ENCODE results near the gene LRCH4.
A peak's percentile ranks its signal among the peaks of the same experiment; 100 is the strongest.

The LRCH4 gene, protein sequence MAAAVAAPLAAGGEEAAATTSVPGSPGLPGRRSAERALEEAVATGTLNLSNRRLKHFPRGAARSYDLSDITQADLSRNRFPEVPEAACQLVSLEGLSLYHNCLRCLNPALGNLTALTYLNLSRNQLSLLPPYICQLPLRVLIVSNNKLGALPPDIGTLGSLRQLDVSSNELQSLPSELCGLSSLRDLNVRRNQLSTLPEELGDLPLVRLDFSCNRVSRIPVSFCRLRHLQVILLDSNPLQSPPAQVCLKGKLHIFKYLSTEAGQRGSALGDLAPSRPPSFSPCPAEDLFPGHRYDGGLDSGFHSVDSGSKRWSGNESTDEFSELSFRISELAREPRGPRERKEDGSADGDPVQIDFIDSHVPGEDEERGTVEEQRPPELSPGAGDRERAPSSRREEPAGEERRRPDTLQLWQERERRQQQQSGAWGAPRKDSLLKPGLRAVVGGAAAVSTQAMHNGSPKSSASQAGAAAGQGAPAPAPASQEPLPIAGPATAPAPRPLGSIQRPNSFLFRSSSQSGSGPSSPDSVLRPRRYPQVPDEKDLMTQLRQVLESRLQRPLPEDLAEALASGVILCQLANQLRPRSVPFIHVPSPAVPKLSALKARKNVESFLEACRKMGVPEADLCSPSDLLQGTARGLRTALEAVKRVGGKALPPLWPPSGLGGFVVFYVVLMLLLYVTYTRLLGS

GRCh38 chr7:100585511-100586265 lies at the start of gene LRCH4:
TSS of gene LRCH4 (minus strand) at chr7:100586129. CDS start at chr7:100586100, 29 bp downstream.
- peak within 1 kb of the TSS; percentile 92 for H3K4me3 Mint-ChIP-seq
- no peaks in the 10 kb centered on the region for H3K9me3 Mint-ChIP-seq
- peaks cover 38% of the 10 kb centered on the region for H3K4me1 Mint-ChIP-seq (ENCODE audit: low read depth)
- H3K36me3 Mint-ChIP-seq (ENCODE audit: low read depth) = peaks cover 4% of the 10 kb centered on the region
- peak within 1 kb of the TSS; percentile 98 for H3K27ac Mint-ChIP-seq
- H3K27me3 Mint-ChIP-seq = peaks cover 4% of the 10 kb centered on the region

DNA sequence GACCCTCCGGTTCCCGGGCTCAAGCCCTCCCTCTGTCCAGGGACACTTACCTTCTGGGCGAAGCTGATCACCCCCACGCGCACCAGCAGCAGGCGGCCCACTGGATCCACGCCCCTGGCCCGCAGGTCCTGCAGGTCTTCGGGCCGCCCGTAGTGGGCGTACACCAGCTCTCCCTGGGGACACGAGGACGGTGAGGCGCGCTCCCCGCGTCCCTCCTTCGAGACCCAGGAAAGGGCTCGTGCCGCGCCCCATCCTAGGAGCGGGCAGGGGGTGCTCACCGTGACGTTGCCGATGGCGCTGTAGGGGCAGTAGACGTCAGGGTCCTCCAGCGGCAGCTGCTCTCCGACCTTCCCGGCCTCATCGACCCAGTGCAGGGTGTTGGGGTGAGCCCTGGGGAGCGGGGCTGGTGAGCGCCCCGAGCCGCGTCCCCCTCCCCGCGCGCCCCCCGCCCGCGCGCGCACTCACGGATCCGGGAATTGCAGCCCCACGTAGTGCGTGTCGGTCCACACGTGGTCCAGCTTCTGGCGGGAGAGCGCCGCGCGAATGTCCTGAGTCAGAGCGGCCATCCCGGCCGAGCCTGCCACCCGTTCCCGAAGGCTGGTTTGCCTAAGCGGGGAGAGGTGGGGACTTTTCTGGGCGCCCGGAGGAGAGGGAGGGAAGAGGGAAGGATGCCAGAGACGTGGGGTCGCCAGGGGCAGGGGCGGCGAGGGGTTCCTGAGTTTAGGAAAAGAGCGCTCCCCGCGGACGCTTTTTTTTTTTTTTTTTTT lies 47.2 kb upstream of the LRCH4 start:
- H3K27ac Mint-ChIP-seq = peak overlapping the region; percentile 96
- no peaks in the 10 kb centered on the region for H3K27me3 Mint-ChIP-seq
- H3K4me1 Mint-ChIP-seq (ENCODE audit: low read depth) = peaks cover 18% of the 10 kb centered on the region
- peak overlapping the region; percentile 86 for H3K4me3 Mint-ChIP-seq
- no peaks in the 10 kb centered on the region for H3K9me3 Mint-ChIP-seq
- no peaks in the 10 kb centered on the region for H3K36me3 Mint-ChIP-seq (ENCODE audit: low read depth)

- Mint-ChIP-seq H3K27me3 (no peaks in the 10 kb centered on the region), H3K36me3 (ENCODE audit: low read depth) (peaks cover 7% of the 10 kb centered on the region), H3K27ac (peak overlapping the region; percentile 7), H3K9me3 (no peaks in the 10 kb centered on the region), H3K4me1 (ENCODE audit: low read depth) (peaks cover 23% of the 10 kb centered on the region), H3K4me3 (no peak overlapping the region)
These were observed 44.1 kb upstream of the LRCH4 start for GRCh38 chr7:100630066-100630465.

GRCh38 chr7:100629117-100629716 lies 43.3 kb upstream of the LRCH4 start:
- H3K9me3 Mint-ChIP-seq = no peaks in the 10 kb centered on the region
- no peak overlapping the region for H3K27ac Mint-ChIP-seq
- no peak overlapping the region for H3K4me3 Mint-ChIP-seq
- no peaks in the 10 kb centered on the region for H3K27me3 Mint-ChIP-seq
- H3K36me3 Mint-ChIP-seq (ENCODE audit: low read depth) = peaks cover 7% of the 10 kb centered on the region
- H3K4me1 Mint-ChIP-seq (ENCODE audit: low read depth) = peaks cover 23% of the 10 kb centered on the region

- Mint-ChIP-seq H3K27me3 (no peaks in the 10 kb centered on the region), H3K4me1 (ENCODE audit: low read depth) (peaks cover 10% of the 10 kb centered on the region), H3K9me3 (no peaks in the 10 kb centered on the region), H3K27ac (peak overlapping the region; percentile 58), H3K4me3 (peak overlapping the region; percentile 81), H3K36me3 (ENCODE audit: low read depth) (peaks cover 11% of the 10 kb centered on the region)
These were observed 41.3 kb upstream of the LRCH4 start for GRCh38 chr7:100627238-100627549.

- H3K4me1 Mint-ChIP-seq (ENCODE audit: low read depth) = peaks cover 10% of the 10 kb centered on the region
- H3K9me3 Mint-ChIP-seq = no peaks in the 10 kb centered on the region
These were observed 40.8 kb upstream of the LRCH4 start for GRCh38 chr7:100626530-100627237.

GRCh38 chr7:100626055-100626454 lies 40.1 kb upstream of the LRCH4 start:
- peaks cover 11% of the 10 kb centered on the region for H3K36me3 Mint-ChIP-seq (ENCODE audit: low read depth)
- H3K4me3 Mint-ChIP-seq = peak overlapping the region; percentile 81

More at GRCh38 chr7:100626530-100627237, 40.8 kb upstream of the LRCH4 start:
- H3K36me3 Mint-ChIP-seq (ENCODE audit: low read depth) = peaks cover 11% of the 10 kb centered on the region
- H3K27me3 Mint-ChIP-seq = no peaks in the 10 kb centered on the region
- H3K4me3 Mint-ChIP-seq = peak overlapping the region; percentile 81
- H3K27ac Mint-ChIP-seq = peak overlapping the region; percentile 58

GRCh38 chr7:100623951-100624824 lies 38.3 kb upstream of the LRCH4 start:
- H3K4me1 Mint-ChIP-seq (ENCODE audit: low read depth) = peaks cover 5% of the 10 kb centered on the region
- H3K27me3 Mint-ChIP-seq = no peaks in the 10 kb centered on the region
- no peak overlapping the region for H3K4me3 Mint-ChIP-seq
- H3K27ac Mint-ChIP-seq = no peak overlapping the region
- H3K9me3 Mint-ChIP-seq = no peaks in the 10 kb centered on the region
- H3K36me3 Mint-ChIP-seq (ENCODE audit: low read depth) = peaks cover 15% of the 10 kb centered on the region

More at GRCh38 chr7:100626055-100626454, 40.1 kb upstream of the LRCH4 start:
- Mint-ChIP-seq H3K27ac (no peak overlapping the region), H3K9me3 (no peaks in the 10 kb centered on the region), H3K27me3 (no peaks in the 10 kb centered on the region), H3K4me1 (ENCODE audit: low read depth) (peaks cover 10% of the 10 kb centered on the region)

- H3K9me3 Mint-ChIP-seq = no peaks in the 10 kb centered on the region
- H3K27ac Mint-ChIP-seq = no peak overlapping the region
- peaks cover 5% of the 10 kb centered on the region for H3K4me1 Mint-ChIP-seq (ENCODE audit: low read depth)
- no peak overlapping the region for H3K4me3 Mint-ChIP-seq
- H3K36me3 Mint-ChIP-seq (ENCODE audit: low read depth) = peaks cover 15% of the 10 kb centered on the region
- no peaks in the 10 kb centered on the region for H3K27me3 Mint-ChIP-seq
These were observed 35.6 kb upstream of the LRCH4 start for GRCh38 chr7:100621554-100621953.

DNA sequence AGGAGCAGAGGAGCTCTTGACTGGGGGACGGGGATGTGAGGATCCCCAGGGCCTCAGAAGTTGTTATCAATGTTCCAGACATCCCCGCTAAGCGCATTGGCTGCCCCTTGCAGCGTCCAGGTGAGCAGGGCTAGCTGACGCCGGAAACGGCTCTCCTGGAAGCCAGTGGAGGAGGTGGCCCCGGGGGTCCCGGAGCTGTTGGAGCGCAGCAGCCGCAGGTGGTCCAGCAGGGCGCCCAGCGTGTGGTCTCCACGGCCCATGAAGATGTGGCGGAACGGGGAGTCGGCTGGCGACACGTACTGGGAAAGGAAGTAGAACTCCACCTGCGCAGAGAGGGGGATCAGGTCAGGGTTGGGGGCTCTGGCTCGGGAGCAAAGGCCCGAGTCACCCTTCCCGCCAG lies 34.9 kb upstream of the LRCH4 start:
- H3K27ac Mint-ChIP-seq = no peak overlapping the region
- no peak overlapping the region for H3K4me3 Mint-ChIP-seq
- H3K4me1 Mint-ChIP-seq (ENCODE audit: low read depth) = peaks cover 3% of the 10 kb centered on the region
- H3K27me3 Mint-ChIP-seq = no peaks in the 10 kb centered on the region
- H3K9me3 Mint-ChIP-seq = no peaks in the 10 kb centered on the region
- H3K36me3 Mint-ChIP-seq (ENCODE audit: low read depth) = peaks cover 14% of the 10 kb centered on the region

DNA sequence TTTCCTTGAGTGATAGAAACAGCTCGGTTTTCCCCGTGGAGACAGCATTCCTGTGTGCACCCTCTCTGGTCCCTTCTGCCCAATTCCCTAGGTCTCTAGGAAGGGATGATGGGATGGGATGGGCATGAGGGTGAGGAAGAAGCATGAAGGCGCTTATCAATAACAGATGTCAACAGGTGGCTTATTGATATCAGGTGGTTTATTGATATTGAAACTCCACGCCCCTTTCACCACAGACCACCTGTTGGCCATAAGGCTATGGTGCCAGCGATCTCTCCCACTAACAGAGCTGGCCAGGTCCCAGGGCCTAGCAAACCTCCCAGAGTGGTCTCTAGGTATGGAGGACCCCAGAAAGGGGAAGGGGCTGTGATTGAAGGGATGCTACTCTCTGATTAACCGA lies 34.3 kb upstream of the LRCH4 start:
- peaks cover 8% of the 10 kb centered on the region for H3K36me3 Mint-ChIP-seq (ENCODE audit: low read depth)
- H3K4me3 Mint-ChIP-seq = no peak overlapping the region
- H3K9me3 Mint-ChIP-seq = no peaks in the 10 kb centered on the region
- H3K27ac Mint-ChIP-seq = no peak overlapping the region
- no peaks in the 10 kb centered on the region for H3K27me3 Mint-ChIP-seq
- H3K4me1 Mint-ChIP-seq (ENCODE audit: low read depth) = no peaks in the 10 kb centered on the region

DNA sequence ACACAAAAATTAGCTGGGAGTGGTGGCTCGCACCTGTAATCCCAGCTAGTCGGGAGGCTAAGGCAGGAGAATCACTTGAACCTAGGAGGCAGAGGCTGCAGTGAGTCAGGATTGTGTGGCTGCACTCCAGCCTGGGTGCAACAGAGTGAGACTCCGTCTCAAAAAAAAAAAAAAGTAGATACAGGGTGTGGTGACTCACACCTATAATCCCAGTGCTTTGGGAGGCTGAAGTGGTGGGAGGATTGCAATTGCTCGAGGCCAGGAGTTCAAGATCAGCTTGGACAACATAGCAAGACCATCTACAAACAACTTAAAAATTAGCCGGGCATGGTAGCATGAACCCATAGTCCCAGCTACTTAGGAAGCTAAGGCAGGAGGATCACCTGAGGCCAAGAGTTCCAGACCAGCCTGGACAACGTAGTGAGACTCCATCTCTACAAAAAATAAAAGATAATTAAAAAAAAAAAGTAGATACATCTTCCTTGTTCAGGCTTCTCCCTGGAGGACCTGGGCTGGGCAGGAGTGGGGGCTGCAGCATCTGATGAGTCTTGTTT lies 28.5 kb upstream of the LRCH4 start:
- Mint-ChIP-seq H3K36me3 (ENCODE audit: low read depth) (no peaks in the 10 kb centered on the region), H3K27me3 (no peaks in the 10 kb centered on the region), H3K4me1 (ENCODE audit: low read depth) (peaks cover 12% of the 10 kb centered on the region), H3K9me3 (no peaks in the 10 kb centered on the region), H3K27ac (no peak overlapping the region), H3K4me3 (no peak overlapping the region)
